ENCODE results near the gene KCNH3. TPM values are rescaled to one million over a fixed set of nuclear protein-coding genes. Genes with fewer than 3 reads are reported as not detected.

The KCNH3 gene
- total and polyA plus RNA-seq, 4 donors: 0.07 to 0.24 (median 0.19) TPM; not detected in 1

- TF ChIP-seq YY1 (IDR thresholded peaks at IDR 0.05) (no peak), HNF4A (conservative IDR thresholded peaks at IDR 0.05) (no peak)
Measured at GRCh38 chr12:49537752-49538509, 899 bp upstream of the KCNH3 start (continued).

GRCh38 chr12:49539406-49540228, 787 bp downstream of the KCNH3 start:
- Histone ChIP-seq H3K9me3 (ENCODE audit: control insufficient read depth in 4 of 4, low read length in 3 of 4) (no peaks in the 10 kb centered on the region), H3K4me3 (ENCODE audit: low read depth in 1 of 3, low read length in 3 of 3) (peak overlapping the region in 1 of 3 donors; percentile 47), H3K27ac (ENCODE audit: low read depth in 1 of 2, low read length in 2 of 2) (no peak overlapping the region), H3K36me3 (ENCODE audit: control insufficient read depth in 4 of 4, insufficient read depth in 3 of 4, low read depth in 1 of 4, low read length in 3 of 4) (no peaks in the 10 kb centered on the region), H3K9ac (ENCODE audit: low read depth in 1 of 2, low read length in 2 of 2) (no peak overlapping the region), H3K27me3 (ENCODE audit: control insufficient read depth in 4 of 4, insufficient read depth in 4 of 4, low read length in 3 of 4) (peaks cover 3 to 10% (median 5%) of the 10 kb centered on the region in 4 donors), H3K4me1 (ENCODE audit: control insufficient read depth in 4 of 4, insufficient read depth in 4 of 4, low read length in 3 of 4) (peaks cover 10 to 12% (median 11%) of the 10 kb centered on the region in 4 donors)
- 17% methylated on average over 47 of the region's 47 CpGs for WGBS
- no peak for DNase-seq (ENCODE audit: low spot score)
- TF ChIP-seq EGR1 (IDR thresholded peaks at IDR 0.05; ENCODE audit: low read depth in 2 of 2) (no peak), REST (IDR thresholded peaks at IDR 0.05) (no peak), FOXA1 (IDR thresholded peaks at IDR 0.05) (no peak), JUND (IDR thresholded peaks at IDR 0.05) (no peak), RAD21 (IDR thresholded peaks at IDR 0.05) (no peak), GABPA (IDR thresholded peaks at IDR 0.05 in 1 of 2, conservative IDR thresholded peaks at IDR 0.05 in 1 of 2) (no peak), SP1 (IDR thresholded peaks at IDR 0.05) (no peak), HNF4A (conservative IDR thresholded peaks at IDR 0.05) (no peak), NR2F2 (IDR thresholded peaks at IDR 0.05) (no peak), HNF4G (IDR thresholded peaks at IDR 0.05) (no peak), ZBTB33 (IDR thresholded peaks at IDR 0.05) (no peak), CTCF (IDR thresholded peaks at IDR 0.05; ENCODE audit: low read depth, low read length, missing input control) (no peak), MAX (IDR thresholded peaks at IDR 0.05) (no peak), ATF3 (IDR thresholded peaks at IDR 0.05) (no peak), TAF1 (conservative IDR thresholded peaks at IDR 0.05) (no peak), FOXA2 (IDR thresholded peaks at IDR 0.05) (no peak), RXRA (IDR thresholded peaks at IDR 0.05) (no peak), YY1 (IDR thresholded peaks at IDR 0.05) (no peak)
